NOMO-1 (cell line): ENCODE results near the gene FIBCD1.

Source experiments
- DNase-seq, 2 experiments: peaks; one replicate each; lab custom pipeline; 2025; ENCODE audit not compliant: unreplicated experiment in 2 of 2; lab: John Stamatoyannopoulos, UW

Gene FIBCD1

GRCh38 chr9:130938652-130939404, at the start of gene FIBCD1:
Gene FIBCD1 (minus strand): TSS chr9:130939247. CDS start chr9:130938607, 640 bp downstream.
- peak; percentile 8 to 33 for DNase-seq

- no peak for DNase-seq
Measured at GRCh38 chr9:130988400-130988747, 49.3 kb upstream of the FIBCD1 start.

GRCh38 chr9:130987738-130988399, 48.8 kb upstream of the FIBCD1 start:
- DNase-seq = no peak

- no peak for DNase-seq
Measured at GRCh38 chr9:130987054-130987453, 48.0 kb upstream of the FIBCD1 start.

- no peak for DNase-seq
Measured at GRCh38 chr9:130986356-130986965, 47.4 kb upstream of the FIBCD1 start.

GRCh38 chr9:130985606-130986162, 46.6 kb upstream of the FIBCD1 start:
- DNase-seq = no peak

GRCh38 chr9:130985029-130985428, 46.0 kb upstream of the FIBCD1 start:
- DNase-seq = no peak

- DNase-seq = no peak
Measured at GRCh38 chr9:130984521-130984920, 45.5 kb upstream of the FIBCD1 start.

- DNase-seq = no peak
Measured at GRCh38 chr9:130983970-130984369, 44.9 kb upstream of the FIBCD1 start.

GRCh38 chr9:130983359-130983670, 44.3 kb upstream of the FIBCD1 start:
- DNase-seq = no peak

GRCh38 chr9:130982636-130983358, 43.8 kb upstream of the FIBCD1 start:
- no peak for DNase-seq

GRCh38 chr9:130981756-130982137, 42.7 kb upstream of the FIBCD1 start:
- no peak for DNase-seq

- DNase-seq = peak; percentile 61 to 85
Measured at GRCh38 chr9:130981002-130981755, 42.1 kb upstream of the FIBCD1 start.

GRCh38 chr9:130980526-130980925, 41.5 kb upstream of the FIBCD1 start:
- no peak for DNase-seq

- no peak for DNase-seq
Measured at GRCh38 chr9:130979591-130980385, 40.7 kb upstream of the FIBCD1 start.

- DNase-seq = no peak
Measured at GRCh38 chr9:130977811-130978221, 38.8 kb upstream of the FIBCD1 start.

GRCh38 chr9:130975932-130976841, 37.1 kb upstream of the FIBCD1 start:
- DNase-seq = no peak

GRCh38 chr9:130975156-130975555, 36.1 kb upstream of the FIBCD1 start:
- no peak for DNase-seq

- no peak for DNase-seq
Measured at GRCh38 chr9:130974697-130975096, 35.6 kb upstream of the FIBCD1 start.
